Measurements from ENCODE around the gene DUOXA1. TPM values are rescaled to one million over a fixed set of nuclear protein-coding genes. Genes with fewer than 3 reads are reported as not detected.

DUOXA1 gene
- total and polyA plus RNA-seq, 2 experiments from 2014 or later: not detected

DNA sequence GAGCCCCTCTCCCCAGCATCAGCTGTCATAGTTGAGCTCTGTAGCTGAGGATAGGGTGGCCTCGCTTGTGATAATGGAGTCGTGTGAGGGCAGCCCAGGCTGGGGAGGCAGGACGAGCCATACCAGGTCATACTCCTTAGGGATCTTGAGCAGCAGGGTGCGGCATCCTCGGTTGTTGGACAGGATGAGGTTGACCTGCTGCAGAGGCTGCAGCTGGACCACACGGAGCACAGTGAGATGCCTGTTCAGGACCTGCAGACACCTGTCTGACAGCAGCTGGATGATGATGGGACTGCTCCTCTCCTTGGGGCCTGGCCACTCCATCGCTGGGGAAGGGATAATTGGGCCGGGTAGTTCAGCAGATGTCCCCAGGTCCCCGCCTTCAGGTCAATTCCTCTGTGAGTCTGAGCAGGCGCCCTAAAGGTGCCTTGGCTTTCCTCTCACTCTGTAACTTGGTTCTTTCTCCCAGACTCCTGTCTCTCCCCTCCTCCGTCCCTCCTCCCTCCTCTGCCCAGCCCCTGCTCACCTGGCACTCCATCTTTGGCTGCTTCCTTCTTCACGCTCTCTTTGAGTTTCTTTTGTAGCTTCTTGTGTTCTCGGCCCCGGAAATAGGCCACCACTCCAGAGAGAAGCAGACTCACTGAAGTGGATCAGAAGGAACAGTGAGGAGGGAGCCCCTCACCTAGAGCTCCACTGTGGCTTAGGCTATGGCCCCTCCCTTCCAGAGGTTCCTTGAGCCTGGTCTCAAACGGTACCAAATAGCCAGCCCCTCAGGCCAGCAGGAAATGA, 23.5 kb downstream of the DUOXA1 start (continued):
- TF ChIP-seq, protein P1, sequence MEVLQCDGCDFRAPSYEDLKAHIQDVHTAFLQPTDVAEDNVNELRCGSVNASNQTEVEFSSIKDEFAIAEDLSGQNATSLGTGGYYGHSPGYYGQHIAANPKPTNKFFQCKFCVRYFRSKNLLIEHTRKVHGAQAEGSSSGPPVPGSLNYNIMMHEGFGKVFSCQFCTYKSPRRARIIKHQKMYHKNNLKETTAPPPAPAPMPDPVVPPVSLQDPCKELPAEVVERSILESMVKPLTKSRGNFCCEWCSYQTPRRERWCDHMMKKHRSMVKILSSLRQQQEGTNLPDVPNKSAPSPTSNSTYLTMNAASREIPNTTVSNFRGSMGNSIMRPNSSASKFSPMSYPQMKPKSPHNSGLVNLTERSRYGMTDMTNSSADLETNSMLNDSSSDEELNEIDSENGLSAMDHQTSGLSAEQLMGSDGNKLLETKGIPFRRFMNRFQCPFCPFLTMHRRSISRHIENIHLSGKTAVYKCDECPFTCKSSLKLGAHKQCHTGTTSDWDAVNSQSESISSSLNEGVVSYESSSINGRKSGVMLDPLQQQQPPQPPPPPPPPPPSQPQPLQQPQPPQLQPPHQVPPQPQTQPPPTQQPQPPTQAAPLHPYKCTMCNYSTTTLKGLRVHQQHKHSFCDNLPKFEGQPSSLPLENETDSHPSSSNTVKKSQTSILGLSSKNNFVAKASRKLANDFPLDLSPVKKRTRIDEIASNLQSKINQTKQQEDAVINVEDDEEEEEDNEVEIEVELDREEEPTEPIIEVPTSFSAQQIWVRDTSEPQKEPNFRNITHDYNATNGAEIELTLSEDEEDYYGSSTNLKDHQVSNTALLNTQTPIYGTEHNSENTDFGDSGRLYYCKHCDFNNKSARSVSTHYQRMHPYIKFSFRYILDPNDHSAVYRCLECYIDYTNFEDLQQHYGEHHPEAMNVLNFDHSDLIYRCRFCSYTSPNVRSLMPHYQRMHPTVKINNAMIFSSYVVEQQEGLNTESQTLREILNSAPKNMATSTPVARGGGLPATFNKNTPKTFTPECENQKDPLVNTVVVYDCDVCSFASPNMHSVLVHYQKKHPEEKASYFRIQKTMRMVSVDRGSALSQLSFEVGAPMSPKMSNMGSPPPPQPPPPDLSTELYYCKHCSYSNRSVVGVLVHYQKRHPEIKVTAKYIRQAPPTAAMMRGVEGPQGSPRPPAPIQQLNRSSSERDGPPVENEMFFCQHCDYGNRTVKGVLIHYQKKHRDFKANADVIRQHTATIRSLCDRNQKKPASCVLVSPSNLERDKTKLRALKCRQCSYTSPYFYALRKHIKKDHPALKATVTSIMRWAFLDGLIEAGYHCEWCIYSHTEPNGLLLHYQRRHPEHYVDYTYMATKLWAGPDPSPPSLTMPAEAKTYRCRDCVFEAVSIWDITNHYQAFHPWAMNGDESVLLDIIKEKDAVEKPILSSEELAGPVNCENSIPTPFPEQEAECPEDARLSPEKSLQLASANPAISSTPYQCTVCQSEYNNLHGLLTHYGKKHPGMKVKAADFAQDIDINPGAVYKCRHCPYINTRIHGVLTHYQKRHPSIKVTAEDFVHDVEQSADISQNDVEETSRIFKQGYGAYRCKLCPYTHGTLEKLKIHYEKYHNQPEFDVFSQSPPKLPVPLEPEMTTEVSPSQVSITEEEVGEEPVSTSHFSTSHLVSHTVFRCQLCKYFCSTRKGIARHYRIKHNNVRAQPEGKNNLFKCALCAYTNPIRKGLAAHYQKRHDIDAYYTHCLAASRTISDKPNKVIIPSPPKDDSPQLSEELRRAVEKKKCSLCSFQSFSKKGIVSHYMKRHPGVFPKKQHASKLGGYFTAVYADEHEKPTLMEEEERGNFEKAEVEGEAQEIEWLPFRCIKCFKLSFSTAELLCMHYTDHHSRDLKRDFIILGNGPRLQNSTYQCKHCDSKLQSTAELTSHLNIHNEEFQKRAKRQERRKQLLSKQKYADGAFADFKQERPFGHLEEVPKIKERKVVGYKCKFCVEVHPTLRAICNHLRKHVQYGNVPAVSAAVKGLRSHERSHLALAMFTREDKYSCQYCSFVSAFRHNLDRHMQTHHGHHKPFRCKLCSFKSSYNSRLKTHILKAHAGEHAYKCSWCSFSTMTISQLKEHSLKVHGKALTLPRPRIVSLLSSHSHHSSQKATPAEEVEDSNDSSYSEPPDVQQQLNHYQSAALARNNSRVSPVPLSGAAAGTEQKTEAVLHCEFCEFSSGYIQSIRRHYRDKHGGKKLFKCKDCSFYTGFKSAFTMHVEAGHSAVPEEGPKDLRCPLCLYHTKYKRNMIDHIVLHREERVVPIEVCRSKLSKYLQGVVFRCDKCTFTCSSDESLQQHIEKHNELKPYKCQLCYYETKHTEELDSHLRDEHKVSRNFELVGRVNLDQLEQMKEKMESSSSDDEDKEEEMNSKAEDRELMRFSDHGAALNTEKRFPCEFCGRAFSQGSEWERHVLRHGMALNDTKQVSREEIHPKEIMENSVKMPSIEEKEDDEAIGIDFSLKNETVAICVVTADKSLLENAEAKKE (CRISPR knock-in tag; IDR thresholded peaks at IDR 0.05): no peak
- TF ChIP-seq NANOG (IDR thresholded peaks at IDR 0.05; ENCODE audit: borderline replicate concordance) (no peak), STAT1 (IDR thresholded peaks at IDR 0.05; ENCODE audit: unreplicated experiment) (no peak), CREB1 (CRISPR knock-in tag; IDR thresholded peaks at IDR 0.05; ENCODE audit: low read depth) (no peak), ZNF331 (CRISPR knock-in tag; IDR thresholded peaks at IDR 0.05; ENCODE audit: low read depth) (no peak), EZH2phosphoT487 (IDR thresholded peaks at IDR 0.05; ENCODE audit: unreplicated experiment) (no peak), JUNB (IDR thresholded peaks at IDR 0.05; ENCODE audit: unreplicated experiment) (no peak)
- TF ChIP-seq, protein P2, sequence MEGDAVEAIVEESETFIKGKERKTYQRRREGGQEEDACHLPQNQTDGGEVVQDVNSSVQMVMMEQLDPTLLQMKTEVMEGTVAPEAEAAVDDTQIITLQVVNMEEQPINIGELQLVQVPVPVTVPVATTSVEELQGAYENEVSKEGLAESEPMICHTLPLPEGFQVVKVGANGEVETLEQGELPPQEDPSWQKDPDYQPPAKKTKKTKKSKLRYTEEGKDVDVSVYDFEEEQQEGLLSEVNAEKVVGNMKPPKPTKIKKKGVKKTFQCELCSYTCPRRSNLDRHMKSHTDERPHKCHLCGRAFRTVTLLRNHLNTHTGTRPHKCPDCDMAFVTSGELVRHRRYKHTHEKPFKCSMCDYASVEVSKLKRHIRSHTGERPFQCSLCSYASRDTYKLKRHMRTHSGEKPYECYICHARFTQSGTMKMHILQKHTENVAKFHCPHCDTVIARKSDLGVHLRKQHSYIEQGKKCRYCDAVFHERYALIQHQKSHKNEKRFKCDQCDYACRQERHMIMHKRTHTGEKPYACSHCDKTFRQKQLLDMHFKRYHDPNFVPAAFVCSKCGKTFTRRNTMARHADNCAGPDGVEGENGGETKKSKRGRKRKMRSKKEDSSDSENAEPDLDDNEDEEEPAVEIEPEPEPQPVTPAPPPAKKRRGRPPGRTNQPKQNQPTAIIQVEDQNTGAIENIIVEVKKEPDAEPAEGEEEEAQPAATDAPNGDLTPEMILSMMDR (conservative IDR thresholded peaks at IDR 0.05; ENCODE audit: low read depth in 2 of 2): no peak
- TF ChIP-seq, protein P3, sequence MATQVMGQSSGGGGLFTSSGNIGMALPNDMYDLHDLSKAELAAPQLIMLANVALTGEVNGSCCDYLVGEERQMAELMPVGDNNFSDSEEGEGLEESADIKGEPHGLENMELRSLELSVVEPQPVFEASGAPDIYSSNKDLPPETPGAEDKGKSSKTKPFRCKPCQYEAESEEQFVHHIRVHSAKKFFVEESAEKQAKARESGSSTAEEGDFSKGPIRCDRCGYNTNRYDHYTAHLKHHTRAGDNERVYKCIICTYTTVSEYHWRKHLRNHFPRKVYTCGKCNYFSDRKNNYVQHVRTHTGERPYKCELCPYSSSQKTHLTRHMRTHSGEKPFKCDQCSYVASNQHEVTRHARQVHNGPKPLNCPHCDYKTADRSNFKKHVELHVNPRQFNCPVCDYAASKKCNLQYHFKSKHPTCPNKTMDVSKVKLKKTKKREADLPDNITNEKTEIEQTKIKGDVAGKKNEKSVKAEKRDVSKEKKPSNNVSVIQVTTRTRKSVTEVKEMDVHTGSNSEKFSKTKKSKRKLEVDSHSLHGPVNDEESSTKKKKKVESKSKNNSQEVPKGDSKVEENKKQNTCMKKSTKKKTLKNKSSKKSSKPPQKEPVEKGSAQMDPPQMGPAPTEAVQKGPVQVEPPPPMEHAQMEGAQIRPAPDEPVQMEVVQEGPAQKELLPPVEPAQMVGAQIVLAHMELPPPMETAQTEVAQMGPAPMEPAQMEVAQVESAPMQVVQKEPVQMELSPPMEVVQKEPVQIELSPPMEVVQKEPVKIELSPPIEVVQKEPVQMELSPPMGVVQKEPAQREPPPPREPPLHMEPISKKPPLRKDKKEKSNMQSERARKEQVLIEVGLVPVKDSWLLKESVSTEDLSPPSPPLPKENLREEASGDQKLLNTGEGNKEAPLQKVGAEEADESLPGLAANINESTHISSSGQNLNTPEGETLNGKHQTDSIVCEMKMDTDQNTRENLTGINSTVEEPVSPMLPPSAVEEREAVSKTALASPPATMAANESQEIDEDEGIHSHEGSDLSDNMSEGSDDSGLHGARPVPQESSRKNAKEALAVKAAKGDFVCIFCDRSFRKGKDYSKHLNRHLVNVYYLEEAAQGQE (IDR thresholded peaks at IDR 0.05; ENCODE audit: unreplicated experiment): no peak
- TF ChIP-seq, protein P4, sequence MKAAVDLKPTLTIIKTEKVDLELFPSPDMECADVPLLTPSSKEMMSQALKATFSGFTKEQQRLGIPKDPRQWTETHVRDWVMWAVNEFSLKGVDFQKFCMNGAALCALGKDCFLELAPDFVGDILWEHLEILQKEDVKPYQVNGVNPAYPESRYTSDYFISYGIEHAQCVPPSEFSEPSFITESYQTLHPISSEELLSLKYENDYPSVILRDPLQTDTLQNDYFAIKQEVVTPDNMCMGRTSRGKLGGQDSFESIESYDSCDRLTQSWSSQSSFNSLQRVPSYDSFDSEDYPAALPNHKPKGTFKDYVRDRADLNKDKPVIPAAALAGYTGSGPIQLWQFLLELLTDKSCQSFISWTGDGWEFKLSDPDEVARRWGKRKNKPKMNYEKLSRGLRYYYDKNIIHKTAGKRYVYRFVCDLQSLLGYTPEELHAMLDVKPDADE (IDR thresholded peaks at IDR 0.05): no peak
